Measurements from ENCODE around the gene CEBPZOS.
A peak's percentile ranks its signal among the peaks of the same experiment; 100 is the strongest.

CEBPZOS gene

DNA sequence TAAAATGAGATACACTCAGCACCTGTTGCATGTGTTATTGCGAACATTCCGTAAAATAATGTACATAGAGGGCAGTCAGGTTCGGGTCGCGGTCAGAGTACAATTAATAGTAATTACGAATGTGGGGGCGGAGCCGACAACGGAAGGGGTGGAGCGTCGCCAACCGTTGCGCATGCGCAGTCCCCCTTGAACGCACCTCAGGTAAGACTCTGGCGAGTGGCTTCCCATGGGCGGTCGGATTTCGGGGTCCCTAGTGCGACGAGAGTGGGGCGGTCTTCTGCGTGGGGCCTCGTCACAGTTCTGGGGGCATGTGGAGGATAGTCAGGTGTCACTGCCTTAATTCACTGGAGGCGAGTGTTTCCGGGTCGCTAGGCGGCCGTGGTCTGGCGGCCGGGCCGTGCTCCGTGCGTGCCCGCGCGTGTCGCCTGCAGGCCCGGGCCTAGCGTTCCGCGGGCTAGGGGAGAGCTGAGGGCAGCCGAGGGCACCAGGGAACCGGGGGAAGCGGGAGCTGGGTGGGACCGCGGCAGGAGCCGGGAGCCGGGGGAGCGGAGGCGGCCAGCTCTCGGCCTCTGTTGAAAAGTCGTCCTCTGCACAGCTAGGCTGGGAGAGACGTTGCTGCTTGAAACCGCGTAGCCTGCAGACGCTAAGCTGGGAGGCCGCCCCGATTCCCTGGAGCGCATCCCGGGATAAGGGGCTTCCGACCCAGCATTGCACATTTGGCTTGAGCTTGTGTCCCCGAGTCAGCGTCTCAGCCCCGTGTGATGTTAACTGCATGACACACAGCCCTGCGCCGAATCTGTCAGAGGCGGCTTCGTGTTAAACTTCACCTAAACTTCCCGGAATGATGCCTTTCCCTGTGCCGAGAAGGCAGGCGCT, at the start of gene CEBPZOS:
CEBPZOS (plus strand) TSS at position 177 of the 876 bp plus-strand sequence. CDS start 3,209 bp downstream, outside the sequence.
- DNase-seq (ENCODE audit: low read depth): peak; percentile 83

DNA sequence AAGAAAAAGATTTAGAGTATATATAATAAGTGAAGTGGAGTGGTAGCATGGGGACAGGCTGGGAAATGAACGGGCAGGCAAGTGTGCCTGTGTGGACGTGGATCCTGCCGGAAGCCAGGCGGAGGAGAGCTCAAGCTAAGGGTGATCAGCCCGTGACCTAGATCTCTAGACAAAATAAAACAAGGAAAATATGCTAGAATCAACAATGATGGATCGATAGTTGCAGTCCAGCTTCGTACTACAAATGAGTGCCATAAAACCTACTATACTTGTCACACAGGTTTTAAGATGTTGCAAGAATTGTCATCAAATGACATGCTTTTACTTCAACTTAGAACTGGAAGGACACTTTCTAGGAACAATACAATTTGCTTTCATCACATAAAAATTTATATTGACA, 48.0 kb upstream of the CEBPZOS start:
- DNase-seq (ENCODE audit: low read depth): no peak

DNA sequence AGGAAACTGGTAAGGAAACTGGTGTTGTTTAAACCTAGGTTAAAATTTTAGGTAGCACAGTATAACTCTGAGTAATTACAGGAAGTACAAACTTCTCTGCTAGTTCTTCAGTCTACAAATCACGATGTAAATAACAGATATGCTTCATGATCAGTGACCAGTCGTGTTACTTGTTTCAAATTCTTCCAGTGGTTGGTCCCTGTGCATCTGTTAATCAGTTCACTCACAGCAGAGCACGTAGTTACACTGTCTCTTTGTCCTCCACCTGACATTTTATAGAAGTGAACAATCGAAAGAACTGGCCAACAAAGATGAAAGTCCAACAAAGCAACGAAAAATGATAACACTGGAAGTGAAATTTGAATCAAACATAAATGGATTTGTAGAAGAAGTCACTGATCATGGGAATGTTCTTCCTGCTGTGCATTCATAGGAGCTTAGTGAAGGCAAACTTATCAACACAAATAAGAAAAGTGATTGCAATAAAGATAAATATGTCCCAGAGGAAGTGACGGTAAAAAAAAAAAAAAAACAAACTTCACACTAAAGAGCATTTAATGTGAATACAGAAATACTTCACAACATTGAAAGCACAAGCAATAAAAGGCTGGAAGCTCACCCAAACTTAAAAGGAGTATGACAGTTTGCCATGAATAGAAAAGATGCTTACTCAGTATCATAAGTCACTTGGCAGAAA, 46.5 kb upstream of the CEBPZOS start:
- DNase-seq (ENCODE audit: low read depth): no peak

DNA sequence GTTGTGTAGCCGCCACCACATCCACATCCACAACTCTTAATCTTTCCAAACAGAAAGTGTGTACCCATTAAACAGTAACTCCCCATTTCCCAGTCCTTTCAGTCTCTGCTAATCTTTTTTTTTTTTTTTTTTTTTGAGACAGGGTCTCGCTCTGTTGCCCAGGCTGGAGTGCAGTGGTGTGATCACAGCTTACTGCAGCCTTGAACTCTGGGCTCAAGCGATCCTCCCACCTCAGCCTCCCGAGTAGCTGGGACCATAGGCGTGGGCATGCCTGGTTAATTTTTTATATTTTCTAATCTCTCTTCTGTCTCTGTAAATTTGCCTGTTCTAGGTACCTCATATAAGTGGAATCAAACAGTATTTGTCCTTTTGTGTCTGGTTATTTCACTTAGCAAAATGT, 43.1 kb upstream of the CEBPZOS start:
- no peak for DNase-seq (ENCODE audit: low read depth)

DNA sequence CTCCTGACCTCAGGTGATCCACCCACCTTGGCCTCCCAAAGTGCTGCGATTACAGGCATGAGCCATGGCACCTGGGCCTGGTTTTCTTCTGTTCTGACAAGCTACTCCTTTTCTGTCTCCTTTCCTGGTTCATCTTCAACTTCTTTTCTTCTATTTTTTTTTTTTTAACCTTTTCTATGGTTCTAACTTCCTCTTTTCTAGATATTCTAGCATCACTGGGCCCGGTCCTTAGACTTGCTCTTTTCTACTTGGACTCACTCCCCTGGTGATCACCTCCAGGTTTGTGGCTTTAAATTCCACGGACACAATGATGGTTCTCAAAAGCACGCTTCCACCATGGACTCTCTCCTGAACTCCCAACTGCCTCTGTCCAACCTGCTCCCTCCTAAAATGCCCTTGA, 41.5 kb upstream of the CEBPZOS start:
- DNase-seq (ENCODE audit: low read depth): no peak

DNA sequence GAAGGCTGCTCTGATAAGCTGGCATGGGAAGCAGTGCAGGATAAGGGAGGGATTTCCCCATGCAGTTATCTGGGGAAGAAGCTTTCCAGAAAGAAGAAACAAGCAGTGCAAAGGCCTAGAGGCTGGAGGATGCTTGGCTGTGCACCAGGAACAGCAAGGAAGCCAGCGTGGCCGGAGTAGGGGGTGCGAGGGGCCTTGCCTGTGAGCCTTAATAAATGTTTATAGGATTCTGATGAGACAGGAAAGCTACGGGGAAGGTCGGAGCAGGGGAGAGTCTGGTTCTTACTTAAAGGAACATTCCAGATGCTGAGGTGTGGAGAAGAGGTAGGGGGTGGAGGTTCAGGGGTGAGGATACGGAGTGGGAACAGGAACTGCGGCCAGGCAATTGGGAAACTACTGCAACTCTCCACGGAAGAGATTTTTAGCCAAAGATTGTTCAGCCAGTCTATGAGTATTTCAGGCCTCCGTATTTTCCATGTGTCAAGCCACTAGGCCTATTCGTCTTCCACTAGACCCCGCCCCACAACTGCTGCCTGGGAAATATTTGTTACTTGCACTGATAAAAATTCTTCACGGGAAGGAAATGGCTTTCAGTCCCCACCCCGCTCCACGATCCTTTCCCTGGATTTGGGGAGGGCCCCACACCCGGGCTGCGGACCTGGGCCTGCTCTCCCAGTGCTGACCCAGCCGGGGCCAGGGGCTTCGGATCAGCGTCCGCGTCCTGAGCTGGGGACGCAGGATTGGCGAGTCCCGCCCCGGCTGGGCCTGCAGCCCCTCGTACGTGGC, 40.0 kb upstream of the CEBPZOS start:
- peak; percentile 5 for DNase-seq (ENCODE audit: low read depth)

DNA sequence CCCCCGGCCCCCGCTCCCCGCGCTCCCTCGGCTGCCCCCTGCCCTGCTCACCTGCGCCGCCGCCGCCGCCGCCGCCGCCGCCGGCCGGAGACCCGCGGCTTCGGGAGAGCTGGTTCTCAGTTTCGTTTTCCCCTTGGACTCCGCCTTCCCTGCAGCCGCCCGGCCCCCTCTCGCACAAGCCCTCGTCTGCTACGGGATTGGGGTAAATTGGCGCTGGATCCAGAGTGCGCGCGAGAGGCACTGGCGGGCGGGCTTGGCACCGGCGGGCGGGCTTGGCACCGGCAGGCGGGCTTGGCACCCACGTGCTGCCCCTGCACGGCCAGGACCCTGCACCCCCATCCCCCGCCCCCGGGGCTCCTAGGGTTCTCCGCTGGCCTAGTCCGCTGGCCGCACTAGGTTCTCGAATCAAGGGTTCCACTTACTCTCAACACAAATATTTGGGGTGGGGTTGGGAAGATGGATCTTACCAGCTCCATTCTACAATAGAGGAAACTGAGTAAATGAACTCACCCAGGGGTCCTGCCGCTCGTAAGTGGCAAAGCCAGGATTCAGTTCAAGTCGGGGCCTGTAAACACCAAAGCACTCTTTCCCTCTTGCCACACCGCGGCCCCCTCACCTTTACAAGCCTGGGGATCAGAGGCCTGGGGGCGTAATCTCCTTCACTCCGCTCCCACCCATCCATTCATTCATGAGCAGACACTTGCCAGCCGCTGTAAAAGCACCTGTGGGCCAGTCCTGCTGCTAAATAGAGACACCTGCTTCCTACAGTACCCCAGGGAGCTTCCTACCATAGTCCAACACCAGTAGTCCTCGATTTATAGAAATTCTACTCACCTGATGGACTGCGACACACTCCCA, 39.2 kb upstream of the CEBPZOS start, which contains the start of gene EIF2AK2:
EIF2AK2 (minus strand) TSS at position 124 of the 858 bp plus-strand sequence. CDS start 9,174 bp downstream, outside the sequence.
- DNase-seq (ENCODE audit: low read depth): peak; percentile 67

DNA sequence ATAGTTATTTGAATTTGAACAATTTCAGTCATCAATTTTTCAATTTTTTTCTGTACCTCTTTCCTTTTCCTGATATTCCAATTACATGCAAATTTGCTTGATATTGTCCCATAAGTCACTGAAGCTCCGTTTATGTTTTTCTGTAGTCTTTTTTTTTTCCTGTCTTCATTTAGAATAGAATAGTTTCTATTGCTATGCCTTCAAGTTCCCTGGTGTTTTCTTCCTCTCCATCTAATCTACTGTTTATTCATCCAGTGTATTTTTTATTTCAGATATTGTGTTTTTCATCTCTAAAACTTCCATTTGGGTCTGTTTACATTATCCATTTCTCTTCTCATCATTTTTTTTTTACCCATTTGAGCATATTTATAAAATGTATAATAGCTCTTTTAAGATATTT, 31.5 kb upstream of the CEBPZOS start:
- no peak for DNase-seq (ENCODE audit: low read depth)

DNA sequence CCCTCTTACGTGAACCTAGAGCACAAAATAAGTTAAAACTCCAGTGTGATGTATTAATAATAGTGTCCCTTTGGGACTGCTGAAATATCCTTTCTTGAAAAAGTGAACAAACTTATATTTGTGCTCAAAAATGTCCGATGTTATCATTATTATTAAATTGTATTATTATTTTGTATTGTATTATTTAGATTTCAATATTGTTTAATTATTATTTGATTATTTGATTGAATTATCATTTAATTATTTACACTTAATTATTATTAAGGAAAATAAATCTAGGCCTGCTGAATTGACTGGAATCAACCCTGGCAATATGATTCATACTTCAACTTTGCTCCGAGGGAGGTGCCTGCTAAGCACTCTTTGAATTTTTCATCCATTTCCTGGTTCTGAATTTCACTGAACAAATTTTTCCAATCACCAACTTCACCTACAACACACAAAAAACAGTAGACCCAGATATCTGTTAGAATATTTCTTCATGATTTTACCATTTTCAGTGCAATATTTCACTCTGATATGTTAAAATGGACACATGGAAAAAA, 28.6 kb upstream of the CEBPZOS start:
- no peak for DNase-seq (ENCODE audit: low read depth)

DNA sequence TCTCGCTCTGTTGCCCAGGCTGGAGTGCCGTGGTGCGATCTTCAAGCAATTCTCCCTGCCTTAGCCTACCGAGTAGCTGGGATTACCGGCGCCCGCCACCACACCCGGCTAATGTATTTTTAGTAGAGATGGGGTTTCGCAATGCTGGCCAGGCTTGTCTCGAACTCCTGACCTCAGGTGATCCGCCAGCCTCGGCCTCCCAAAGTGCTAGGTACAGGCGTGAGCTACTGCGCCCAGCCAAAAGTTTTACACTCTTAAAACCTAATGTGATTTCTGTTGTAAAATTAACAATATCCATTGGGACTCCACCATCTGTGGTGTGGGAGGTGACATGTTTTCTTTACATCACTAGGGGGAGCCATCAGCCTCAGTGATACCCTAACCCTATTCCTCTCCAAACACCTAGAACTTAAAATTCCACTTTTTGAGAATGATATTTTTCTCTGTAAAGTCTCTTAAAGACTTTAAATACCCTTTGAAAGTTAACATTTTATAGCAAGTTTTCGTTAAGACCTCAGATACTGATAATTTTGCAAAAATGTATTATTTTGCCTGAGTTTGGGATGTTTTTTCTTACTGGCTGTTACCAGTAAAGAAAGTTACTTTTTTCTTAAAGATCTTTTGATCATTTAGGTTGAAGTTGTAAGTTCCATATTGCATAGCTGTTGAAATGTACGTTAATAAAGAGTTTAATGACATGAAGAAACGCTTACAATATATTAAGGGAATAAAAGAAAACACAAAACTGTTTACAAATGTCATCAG, 27.9 kb upstream of the CEBPZOS start:
- DNase-seq (ENCODE audit: low read depth): no peak

DNA sequence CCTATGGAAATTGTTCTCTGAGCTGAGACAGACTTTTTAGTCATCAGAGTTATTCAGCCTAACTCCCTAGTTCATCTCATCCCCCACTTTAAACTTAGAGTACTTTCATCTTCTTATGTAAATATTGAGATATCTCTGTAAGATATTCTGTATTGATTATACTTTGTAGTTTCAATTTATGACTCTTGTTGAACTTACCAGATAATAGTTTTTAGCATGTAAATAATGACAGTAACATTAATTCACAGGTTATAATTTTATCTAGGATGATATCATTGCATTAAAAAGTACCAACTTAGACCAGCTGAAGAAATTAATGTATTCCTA, 24.7 kb upstream of the CEBPZOS start:
- no peak for DNase-seq (ENCODE audit: low read depth)

DNA sequence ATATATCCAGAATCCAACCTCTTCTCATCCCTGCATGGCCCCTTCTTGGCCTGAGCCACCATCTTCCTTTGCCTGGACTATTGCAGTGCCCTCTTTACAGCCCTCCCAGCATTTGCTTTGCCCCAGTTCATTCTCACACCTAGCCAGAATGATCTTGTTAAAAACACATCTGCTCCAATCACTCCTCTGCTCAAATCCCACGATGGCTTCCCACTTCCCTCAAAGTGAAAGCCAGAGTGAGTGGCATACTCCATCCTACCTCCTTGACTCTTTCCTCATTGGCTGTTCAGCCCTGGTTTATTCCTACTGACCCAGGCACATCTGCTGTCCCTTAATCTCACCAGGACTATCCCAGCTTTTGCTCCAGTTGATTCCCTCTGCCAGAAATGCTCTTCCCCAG, 22.6 kb upstream of the CEBPZOS start:
- no peak for DNase-seq (ENCODE audit: low read depth)

DNA sequence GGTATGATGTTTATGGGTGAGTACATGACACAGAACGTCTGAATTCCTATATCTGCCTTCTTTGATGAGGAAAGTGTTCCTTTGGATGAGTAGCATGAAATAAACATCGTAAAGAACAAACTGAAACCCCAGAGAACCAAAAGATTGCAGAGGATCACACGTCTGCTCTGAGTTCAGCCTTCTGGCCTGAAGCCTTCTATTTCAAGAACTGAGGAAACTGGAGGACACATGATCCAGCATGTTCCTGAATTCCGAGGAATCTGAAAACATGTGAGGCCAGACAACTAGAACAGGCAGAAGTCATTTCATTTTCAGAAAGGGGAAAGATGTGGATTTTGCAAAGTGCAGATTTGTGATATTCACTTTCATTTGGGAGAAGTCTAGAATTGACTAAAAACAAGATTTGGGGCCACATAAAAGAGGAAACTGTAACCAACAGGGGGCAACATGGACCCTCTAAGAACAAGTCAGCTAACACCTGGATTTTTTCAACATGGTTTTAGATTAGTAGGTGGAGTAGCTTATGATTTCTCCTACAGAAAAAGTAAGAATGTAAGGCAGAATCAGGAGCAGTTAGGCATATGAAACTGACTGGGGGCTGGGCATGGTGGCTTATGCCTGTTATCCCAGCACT, 16.2 kb upstream of the CEBPZOS start:
- no peak for DNase-seq (ENCODE audit: low read depth)

DNA sequence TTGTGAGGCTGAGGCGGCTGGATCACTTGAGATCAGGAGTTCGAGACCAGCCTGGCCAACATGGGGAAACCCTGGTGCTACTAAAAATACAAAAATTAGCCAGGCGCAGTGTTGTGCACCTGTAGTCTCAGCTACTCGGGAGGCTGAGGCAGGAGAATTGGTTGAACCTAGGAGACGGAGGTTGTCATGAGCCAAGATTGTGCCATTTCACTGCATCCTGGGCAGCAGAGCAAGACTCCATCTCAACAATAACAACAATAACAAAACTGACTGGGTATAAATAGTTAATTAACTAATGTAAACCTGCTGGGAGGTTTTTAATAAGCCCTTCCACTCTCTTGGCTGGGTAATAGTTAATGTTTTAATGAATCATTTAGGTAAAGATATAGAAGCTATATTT, 15.7 kb upstream of the CEBPZOS start:
- DNase-seq (ENCODE audit: low read depth): no peak

DNA sequence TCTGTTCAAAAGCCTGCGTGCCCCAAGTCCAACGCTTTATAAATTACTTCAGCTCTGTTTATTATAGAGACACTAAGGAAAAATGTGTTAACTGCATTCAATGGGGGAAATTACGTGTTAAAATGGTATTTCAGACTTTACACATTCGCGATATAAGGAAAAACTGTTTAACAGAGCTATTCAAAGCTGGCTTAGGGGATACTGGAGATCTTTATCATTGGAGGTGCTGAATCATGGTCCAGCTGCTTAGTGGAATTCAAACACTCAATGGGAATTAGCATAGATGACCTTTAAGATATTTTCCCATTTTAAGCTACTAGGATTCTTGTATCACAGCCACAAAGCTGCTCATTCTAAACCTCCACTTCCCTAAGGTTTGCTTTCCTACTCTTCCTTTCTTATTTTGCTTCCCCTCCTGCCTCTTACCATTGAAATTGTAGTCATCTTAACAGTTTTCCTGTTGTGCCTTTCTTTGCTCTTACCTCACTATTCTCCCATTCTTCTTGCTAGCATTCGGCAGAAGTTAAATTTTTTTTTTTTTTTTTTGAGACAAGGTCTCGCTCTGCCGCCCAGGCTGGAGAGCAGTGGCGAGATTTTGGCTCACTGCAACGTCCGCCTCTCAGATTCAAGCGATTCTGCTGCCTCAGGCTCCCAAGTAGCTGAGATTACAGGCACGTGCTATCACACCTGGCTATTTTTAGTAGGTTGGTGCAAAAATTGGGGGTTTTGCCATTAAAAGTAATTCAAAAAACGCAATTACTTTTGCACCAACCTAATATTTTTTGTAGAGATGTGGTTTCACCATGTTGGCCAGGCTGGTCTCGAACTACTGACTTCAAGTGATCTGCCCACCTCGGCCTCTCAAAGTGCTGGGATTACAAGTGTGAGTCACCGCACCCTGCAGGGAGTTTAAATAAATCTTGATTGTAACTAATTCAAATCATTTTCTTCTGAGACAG, 14.3 kb upstream of the CEBPZOS start:
- DNase-seq (ENCODE audit: low read depth): no peak

DNA sequence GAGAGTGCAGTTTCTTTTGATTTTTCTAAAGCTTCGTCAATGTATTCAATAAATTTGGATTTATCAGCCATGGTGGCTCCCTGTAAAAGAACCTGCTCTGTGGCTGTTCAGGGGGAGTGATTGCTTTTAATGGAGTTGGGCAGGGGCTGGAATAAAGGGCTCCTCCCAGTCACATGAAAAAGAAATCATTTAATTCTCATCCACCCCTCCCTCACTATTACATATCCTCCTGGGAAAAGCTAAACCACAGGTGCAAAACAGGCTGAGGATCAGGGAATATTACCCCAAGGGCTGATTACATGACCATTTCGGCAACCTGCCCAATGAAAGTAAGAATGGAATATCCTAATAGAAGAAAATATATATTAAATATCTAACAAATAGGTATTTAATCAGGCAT, 7.7 kb upstream of the CEBPZOS start, which contains the start of gene SULT6B1:
SULT6B1 (minus strand) TSS at position 101 of the 400 bp plus-strand sequence; CDS start at position 71, 30 bp downstream.
- DNase-seq (ENCODE audit: low read depth): no peak

DNA sequence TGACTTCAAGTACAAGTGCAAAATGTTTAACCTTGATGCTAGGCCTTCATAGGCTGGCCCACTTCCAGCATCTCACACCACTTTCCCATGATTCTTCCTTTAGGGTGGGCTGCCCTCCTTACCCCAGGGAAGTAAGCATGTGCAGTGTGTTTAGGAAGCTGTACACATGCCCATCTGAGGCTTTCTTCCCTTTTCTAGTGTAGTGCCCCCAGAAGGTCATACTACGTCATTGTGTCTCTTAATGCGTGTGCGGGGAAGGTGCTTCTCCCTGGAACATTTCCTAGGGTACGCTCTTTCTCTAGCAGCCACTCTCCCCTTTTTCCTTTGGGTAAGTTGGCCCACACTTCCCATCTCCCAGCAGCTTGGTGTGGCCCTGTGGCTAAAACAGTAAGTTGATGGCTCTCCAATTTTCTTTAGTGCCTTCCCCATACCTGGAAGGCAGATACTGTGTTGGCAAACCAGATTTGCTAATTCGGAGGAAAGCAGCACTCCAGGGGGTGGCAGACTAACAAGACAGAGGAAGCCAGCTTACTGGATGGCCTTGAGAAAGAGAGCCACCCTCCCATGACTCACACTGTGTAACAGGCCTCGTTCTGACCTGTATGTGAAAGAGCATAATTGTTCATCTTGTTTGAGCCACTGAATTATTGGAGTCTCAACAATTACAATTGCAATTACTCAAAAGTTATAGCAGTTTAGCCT, 6.7 kb upstream of the CEBPZOS start:
- DNase-seq (ENCODE audit: low read depth): no peak

DNA sequence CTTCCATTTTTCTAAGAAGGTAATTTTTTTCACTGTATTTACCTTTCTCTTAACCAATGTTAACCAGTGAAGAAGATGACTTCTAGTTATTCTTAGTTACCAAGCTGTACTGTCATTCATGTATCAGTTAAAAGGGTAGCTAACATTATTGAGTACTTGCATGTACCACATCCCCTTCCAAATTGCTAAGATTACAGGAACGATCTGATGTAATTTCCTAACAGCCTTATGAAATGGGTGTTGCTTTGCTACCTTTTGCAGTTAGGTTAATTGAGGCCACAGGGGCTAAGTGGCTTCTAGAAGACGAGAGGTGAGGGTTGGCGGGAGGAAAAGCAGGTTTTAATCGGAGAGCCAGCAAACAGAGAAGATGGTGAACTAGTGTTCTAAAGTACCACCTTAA, 6.0 kb upstream of the CEBPZOS start:
- no peak for DNase-seq (ENCODE audit: low read depth)

Measured in activated gamma-delta T cell treated with anti-CD3 and anti-CD28 coated beads, Interleukin-2, amount 50 U/mL, for 16 hours (primary cell).